ENCODE measurements around the gene COG5. TPM values are rescaled to one million over a fixed set of nuclear protein-coding genes. Genes with fewer than 3 reads are reported as not detected.
"Not testable (repeated sequence)": the region's sequence is repeated elsewhere in the genome, so short reads cannot be mapped to it uniquely, and the experiment has no call there.

The COG5 gene
- total RNA-seq, 1 donor from 2014 or later: 47.8 TPM

DNA sequence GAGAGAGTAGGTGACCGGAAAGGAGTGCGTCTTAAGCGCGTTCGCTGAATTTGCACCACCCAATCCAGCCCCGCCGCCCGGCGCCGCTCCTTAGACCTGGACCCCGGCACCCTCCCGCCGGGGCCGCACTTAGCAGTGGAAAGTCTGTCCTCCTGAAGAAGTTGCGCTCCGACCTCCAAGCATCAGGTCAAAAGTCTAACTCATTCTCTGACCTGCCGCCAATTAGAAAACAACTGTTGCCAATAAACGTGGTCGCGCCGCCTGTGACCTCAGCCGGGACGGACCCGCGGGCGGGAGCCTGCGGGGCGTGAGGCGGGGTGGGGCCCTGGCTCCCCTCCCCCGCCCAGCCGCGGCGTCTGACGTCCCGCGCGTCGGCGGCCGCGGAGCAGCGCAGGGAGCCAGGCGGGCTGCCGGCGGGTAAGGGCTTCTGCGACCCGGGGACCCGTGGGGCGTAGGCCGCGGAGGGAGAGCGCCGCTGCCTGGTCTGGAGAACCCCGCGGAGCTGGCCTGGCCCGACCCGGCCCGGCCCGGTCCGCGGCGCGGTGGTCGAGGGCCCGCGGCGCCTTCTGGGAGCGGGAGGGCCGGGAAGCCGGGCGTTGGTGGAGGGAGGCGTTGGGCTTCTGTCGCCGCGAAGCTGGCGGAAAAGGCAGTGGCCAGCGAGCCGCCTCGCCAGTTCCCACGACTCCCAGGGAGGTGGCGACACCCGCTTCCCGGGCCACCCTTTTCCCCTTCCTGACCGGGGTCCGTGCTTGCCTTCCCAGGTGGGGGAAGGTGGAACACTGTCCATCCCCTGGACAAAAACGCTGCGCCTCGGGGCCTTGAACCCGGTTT, 16.4 kb upstream of the COG5 start, which contains the start of gene BCAP29:
BCAP29 (plus strand) TSS at position 362 of the 831 bp plus-strand sequence. CDS start 527 bp downstream, outside the sequence.
- peak; percentile 53 for DNase-seq

DNA sequence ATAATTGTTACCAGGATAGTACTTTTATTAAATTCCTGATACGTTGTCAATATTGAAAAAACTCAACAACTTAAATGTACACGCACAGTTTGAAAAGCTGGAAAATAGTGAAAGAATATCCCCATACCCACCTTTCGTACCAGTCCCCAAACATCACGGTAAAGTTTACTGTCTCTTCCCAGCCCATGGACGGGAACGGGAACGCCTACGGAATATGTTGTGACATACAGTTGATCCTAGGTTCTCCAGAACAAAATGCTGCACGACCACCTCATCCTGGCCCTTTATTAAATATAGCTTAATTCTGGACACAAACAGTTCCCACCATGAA, 15.8 kb upstream of the COG5 start:
- DNase-seq: peak; percentile 53

DNA sequence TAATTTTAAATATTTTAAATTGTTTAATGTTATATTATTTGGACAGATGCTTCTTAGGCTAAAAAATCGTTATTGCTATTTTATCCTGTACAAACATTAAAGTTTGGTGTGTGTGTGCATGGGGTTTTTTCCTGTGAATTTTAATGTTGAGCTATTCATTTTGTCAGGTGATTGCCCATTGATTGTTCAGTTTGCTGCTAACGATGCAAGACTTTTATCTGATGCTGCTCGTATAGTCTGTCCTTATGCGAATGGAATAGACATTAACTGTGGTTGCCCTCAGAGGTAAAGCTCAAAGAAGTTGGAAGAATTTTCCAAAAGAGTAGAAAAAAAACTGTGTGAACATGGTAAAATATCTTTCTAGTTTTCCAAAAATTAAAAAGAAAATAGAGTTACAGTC, 9.8 kb upstream of the COG5 start:
- DNase-seq: no peak

DNA sequence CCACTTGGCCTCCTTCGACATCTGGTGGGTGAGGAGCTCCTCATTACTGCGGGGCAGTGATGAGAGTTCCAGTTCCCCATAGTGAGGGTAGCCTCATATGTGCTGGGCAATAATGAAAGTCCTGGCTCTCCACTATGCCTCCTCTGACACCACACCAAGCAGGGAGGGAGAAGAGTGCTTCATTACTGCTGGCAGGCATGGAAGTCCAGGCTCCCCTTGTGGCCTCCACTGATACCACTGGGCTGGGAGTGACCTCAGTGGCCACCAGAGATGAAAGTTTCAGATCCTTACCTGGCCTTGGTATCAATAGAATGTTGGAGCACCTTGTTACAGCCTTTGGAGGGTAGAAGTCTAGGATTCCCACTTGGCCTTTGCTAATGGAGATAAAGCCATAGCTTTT, 6.6 kb upstream of the COG5 start:
- DNase-seq: no peak

DNA sequence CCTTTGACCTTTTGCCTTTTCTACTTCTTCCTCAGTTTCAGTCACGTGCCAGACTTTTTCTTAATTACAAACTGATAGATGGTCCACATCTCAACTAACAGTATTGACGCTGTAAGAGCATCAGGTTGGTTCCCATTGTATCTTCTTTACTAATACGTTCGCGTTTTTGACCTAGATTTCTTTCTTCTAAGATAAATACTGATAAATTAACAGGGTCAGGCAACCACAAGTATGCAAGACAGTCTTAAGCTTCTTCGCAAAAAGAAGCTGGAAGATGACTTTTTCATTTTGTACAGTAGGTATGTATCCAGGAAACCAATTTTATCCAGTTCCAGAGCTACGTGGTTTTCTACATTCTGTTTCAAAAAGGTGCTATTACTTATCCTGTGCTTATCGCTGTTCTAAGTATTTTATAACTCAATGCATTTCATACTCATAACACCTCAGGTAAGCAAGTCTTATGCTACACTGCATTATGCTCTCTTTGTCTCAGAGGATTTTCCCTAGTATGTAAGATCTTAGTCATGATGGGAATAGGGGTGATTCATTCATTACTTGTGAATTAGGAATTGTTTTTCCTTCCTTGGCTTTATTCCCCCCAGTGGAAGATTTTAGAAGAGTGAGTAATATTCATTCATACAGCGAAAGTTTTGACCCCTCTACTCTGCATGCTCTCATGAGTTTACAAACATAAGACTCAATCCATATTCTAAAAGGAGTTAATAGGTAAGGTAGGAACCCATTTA, 1.0 kb upstream of the COG5 start:
- no peak for DNase-seq

DNA sequence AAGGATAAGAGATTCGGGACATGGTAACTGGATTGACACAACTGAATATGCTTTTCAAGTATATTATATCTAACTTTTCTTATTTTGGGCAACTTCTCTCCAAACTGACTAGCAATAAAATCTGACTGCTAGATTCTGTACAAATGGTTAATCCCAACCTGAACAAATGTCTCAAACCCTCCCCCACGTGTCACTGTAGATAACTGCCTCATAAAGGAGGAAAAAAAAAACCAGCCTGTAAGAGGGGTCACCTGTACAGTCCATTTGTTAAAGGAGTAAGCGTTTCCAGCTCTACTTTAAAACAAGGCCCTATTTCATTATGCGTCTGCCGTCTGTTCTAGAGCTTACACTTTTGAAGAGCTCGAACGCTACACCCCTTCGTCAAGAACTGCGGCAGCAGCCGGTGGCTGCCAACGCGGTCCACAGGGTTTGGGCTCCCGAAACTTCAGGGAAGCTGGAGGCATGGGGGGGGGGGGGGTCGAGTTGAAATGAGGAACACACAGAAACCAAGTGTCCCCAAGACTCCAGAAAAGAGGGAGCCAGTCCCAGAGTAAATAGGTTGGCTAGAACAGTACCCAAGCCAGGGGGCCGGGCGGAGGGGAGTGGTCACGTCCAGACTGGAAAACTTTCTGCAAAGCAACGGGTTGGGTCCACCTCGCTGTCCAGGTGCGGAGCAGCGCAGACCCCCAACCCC, 492 bp downstream of the COG5 start:
- DNase-seq: peak; percentile 43

DNA sequence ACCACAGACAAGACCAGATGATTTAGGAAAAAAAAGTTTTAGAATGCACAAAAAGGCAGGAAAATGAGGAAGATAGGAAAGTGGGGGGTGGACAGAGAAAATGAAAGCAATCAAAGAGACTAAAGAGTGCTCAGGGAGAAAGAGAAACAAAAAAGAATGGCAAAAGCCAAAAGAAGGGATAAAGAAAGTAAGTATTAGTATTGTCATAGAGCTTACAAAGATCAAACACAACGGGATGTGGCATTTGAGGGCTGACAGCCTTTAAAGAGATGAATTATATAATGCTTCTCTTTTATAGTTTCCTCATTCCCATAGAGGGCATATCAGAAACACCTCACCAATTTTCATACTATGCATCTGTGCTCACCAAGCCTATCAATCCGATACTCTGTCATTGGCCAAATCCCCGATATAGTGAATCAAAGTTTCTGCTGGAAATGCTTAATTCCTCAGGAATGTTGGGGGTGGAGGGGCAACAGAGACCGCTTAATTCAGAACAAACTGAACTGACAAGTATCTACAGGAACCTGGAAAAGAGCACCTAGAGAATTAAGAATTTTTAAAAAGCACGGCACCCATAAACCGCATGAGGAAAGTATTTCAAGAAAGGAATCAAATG, 2.7 kb downstream of the COG5 start:
- no peak for DNase-seq

DNA sequence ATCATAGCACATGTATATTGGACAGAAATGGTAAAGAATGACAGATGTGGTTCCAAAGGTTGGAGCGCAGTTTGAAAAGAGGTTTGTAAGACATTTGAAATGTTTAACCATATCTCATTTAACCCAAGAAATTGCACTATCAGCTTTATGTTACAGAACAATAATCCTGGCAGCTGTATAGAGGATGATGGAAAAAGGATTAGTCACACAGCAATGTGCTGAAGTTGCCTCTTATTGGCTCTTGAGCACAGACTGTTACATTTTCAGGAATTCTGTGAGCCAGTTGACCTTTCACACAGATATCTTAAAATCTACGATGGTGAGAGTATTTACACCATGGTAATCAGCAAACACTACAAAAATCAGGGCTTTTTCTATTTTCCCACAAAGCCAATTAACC, 3.9 kb downstream of the COG5 start:
- DNase-seq: no peak

DNA sequence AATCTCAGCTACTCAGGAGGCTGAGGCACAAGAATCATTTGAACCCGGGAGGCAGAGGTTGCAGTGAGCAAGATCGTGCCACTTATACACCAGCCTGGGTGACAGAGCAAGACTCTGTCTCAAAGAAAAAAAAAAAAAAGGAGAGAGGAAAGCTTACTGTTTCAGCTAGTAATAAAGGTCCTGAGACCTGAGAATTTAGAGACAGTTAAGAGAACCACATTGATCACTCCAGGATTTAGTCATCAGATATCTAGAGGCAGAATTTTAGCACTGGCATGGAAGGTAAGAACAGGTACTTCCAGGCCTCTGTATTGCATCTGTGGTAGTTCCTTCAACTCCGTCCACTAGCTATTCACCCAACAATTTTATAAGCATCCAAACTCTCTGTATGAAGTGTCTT, 7.8 kb downstream of the COG5 start:
- DNase-seq: no peak

DNA sequence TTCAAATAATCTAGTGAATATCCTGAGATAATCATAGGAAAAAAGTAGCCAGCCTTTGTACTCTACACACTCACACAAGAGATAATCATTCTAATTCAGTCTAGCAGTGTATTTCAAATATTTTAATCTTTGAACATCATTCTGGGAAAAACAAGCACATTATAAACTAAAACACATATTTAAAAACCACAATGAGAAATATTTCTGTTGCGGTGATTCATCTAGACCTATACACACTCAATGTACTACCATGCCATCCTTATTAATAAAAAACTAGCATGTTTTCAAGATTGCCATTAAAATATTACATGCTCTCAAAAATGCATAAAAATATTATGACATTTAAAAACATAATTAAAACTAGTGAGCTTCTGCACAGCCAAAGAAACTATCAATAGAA, 11.8 kb downstream of the COG5 start:
- DNase-seq: no peak

DNA sequence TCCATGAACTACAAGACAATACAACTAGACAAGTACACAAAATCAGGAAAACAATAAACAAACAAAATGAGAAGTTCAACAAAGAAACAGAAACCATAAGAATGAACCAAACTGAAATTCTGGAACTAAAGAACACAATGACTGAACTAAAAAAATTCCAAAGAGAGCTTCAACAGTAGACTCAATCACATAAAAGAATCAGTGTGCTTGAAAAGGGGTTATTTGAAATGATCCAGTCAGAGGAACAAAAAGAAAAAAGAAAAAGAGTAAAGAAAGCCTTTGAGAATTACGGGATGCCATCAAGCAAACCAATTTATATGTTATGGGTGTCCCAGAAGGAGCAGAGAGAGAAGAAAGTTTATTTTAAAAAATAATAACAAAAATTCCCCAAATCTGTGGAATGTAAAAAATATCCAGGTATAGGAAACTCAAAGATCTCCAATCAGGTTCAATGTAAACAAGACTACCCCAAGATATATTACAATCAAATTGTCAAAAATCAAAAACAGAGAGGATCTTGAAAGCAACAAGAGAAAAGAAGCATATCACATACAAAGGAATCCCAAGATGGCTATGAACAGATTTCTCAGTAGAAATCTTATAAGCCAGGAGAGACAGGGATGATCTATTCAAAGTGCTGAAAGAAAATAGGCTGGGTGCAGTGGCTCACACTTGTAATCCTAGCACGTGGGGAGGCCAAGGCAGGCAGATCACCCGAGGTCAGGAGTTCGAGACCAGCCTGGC, 18.7 kb downstream of the COG5 start:
- no peak for DNase-seq

DNA sequence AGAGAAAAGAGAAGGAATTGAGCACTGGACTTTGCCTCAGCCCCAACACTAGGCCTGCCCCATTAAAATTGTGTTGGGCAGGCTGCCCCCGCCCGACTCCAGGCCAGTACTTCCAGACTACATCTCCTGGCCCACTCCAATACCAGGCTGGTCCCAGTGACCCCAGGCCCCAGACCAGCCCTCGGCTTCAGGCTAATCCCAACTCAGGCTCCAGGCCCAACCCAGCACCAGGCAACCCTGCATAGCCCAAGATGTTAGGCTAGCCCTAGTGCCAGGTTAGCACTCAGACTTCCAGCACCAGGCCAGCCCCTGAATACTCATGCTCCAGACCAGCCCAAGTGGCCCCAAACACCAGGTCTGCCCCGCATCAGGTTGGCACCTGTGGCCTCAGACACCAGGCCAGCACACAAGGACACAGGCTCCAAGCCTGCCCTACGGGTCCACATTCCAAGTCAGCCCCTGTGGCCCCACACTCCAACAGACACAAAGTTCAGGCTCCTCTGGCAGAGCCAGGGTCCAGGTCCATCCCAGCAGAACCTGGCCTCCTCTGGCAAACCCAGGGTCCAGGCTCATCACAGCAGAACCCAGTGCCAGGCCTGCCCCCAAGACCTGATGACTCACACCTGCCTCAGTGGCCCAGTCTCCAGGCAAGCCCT, 20.3 kb downstream of the COG5 start:
- no peak for DNase-seq

DNA sequence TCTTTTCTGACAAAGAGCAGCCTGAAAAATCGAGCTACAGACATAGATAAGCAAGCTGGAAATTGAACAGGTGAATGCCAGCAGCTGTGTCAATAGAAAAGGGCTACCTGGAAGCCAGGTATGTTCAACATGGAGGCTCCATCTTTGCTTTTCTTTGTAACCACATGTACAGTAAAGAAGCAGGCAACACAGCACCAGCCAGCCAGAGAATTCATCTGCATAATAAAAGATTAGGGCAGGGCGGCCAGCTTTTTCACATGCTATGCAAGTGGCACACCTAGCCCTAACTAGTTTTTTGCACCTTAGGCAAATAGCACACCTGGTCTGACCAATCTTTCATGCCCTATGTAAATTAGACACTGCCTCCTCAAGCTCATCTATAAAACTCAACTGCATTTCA, 25.7 kb downstream of the COG5 start:
- no peak for DNase-seq

DNA sequence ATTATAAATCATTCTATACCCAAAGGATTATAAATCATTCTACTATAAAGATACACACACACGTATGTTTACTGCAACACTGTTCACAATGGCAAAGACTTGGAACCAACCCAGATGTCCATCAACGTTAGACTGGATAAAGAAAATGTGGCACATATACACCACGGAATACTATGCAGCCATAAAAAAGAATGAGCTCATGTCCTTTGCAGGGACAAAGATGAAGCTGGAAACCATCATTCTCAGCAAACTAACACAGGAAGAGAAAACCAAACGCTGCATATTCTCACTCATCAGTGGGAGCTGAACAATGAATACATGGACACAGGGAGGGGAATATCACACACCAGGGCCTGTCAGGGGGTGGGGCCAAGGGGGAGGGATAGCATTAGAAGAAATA, 26.5 kb downstream of the COG5 start:
- not testable (repeated sequence) for DNase-seq

DNA sequence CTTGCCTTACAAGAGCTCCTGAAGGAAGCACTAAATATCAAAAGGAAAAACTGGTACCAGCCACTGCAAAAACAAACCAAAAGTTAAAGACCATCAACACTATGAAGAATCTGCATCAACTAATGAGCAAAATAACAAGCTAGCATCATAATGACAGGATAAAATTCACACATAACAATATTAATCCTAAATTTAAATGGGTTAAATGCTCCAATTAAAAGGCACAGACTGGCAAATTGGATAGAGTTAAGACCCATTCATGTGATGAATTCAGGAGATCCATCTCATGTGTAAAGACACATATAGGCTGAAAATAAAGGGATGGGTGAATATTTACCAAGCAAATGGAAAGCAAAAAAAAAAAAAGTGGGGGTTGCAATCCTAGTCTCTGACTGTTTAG, 29.6 kb downstream of the COG5 start:
- no peak for DNase-seq

DNA sequence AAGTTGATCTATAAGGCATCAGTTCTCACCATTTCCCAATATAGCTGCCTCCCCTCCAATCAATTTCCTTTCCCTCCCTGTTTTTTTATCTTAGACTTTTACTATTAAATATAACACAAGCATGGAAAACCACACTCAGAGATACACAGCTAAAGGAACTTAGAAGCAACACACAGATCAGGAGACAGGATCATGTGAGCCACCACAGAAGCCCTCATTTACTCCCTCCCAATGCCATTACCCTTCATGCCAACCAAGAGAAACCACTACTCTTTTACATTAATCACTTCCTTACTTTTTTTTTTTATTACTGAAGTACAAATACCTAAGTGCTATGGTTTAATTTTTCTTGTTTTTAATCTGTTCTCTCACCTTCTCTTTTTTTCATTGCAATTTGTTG, 33.0 kb downstream of the COG5 start:
- no peak for DNase-seq

DNA sequence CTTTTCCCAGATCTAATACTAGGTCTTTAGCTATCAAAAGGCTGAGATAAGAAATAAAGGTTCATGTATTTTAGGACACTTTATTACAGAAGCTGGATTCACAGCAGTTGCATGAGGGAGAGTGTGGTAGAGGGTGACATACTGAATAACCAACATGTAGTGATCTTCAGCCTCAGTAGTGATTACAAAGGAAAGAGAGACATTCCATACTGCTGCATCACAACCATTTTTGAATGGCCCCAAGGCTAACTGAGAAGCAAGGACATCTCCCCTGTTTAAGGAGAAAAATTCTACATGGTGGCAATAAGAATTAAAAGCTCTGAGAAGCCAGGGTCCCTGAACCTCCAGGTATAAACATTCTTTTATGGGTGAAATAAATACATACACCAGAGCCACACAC, 35.3 kb downstream of the COG5 start:
- no peak for DNase-seq

DNA sequence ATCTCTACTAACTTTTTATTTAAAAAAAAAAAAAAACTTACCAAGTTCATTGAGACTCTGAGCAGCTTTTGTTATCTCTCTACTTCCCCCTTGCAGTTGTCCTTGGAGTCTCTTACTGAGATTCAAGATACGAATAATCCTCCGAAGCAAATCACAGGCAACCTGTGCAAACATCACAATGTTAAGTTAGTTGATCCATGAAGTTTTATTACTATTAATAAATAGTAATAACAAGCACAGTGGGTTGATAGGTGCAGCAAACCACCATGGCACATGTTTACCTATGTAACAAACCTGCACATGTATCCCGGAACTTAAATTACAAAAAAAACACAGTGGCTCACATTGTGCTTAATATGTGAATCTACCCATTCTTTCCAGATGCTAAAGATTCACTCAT, 36.5 kb downstream of the COG5 start:
- DNase-seq: no peak

DNA sequence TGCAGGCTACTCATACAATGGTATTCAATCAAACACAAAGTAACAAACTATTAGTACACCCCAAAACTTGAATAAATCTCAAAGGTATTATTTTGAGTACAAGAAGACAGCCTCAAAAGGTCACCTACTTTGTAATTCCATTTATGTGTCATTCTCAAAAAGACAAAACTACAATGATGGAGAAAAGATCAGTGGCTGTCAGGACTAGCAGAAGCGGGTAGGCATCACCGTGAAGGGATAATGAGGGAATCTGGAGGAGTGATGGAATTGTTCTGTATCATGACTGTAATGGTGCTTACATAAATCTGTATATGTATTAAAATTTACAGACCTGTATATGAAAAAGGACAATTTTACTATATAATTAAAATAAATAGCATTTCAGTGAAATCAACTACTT, 37.0 kb downstream of the COG5 start:
- no peak for DNase-seq

DNA sequence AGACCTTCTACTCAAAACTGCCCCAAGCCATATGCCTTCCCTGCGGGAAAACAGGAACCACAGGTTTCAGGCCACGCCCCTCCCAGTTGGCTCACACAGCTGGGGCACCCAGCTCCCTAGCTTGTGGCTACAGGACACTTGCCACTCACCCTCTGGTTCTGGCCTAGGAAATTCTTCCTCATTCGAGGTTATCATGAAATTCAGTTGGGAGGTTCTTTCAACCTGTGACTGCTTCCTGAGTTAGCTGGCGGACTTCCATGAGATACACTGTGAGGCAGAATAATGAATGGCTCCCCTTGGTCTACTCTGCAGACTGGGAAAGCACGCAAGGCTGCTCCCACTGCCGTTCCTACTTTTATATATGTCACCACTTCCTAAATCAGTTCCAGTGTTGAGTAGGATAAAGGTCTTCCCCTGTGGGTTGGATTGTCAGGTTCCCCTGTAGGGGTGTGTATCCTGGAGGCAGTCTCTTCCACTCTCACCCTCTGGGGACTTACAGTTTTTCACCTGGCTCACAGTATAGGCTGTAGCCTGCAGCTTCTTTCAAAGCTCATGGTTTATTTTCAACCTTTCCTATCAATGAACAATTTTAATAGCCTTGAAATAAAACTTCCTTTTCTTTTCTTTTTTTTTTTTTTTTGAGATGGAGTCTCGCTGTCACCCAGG, 56.9 kb downstream of the COG5 start:
- DNase-seq: no peak
